ENCODE data around the gene ADAM10. TPM values are rescaled to one million over a fixed set of nuclear protein-coding genes. Genes with fewer than 3 reads are reported as not detected.
"Not testable (repeated sequence)": the region's sequence is repeated elsewhere in the genome, so short reads cannot be mapped to it uniquely, and the experiment has no call there.

ADAM10 gene, protein sequence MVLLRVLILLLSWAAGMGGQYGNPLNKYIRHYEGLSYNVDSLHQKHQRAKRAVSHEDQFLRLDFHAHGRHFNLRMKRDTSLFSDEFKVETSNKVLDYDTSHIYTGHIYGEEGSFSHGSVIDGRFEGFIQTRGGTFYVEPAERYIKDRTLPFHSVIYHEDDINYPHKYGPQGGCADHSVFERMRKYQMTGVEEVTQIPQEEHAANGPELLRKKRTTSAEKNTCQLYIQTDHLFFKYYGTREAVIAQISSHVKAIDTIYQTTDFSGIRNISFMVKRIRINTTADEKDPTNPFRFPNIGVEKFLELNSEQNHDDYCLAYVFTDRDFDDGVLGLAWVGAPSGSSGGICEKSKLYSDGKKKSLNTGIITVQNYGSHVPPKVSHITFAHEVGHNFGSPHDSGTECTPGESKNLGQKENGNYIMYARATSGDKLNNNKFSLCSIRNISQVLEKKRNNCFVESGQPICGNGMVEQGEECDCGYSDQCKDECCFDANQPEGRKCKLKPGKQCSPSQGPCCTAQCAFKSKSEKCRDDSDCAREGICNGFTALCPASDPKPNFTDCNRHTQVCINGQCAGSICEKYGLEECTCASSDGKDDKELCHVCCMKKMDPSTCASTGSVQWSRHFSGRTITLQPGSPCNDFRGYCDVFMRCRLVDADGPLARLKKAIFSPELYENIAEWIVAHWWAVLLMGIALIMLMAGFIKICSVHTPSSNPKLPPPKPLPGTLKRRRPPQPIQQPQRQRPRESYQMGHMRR
- polyA plus RNA-seq (ENCODE audit: insufficient read length in 10 of 10), result 100 to 1,000 TPM in 1 of 10 donors, 10 to 100 TPM in 9; 71.7 to 109 (median 85.8) TPM
- long read RNA-seq, donor 1, full-length matches to known transcripts, result 5 of 5 reads
- long read RNA-seq, donor 1, partial matches to known transcripts, result 0 of 5 reads
- long read RNA-seq, donor 1, other reads (novel, unspliced or antisense), result 0 of 5 reads
- long read RNA-seq, donor 2, full-length matches to known transcripts, result 6 of 6 reads
- long read RNA-seq, donor 2, partial matches to known transcripts, result 0 of 6 reads
- long read RNA-seq, donor 2, other reads (novel, unspliced or antisense), result 0 of 6 reads
- long read RNA-seq, donor 3, result 0 reads
- long read RNA-seq, donor 4, full-length matches to known transcripts, result 4 of 4 reads
- long read RNA-seq, donor 4, partial matches to known transcripts, result 0 of 4 reads
- long read RNA-seq, donor 4, other reads (novel, unspliced or antisense), result 0 of 4 reads
- long read RNA-seq, donor 5, full-length matches to known transcripts, result 8 of 14 reads
- long read RNA-seq, donor 5, partial matches to known transcripts, result 6 of 14 reads
- long read RNA-seq, donor 5, other reads (novel, unspliced or antisense), result 0 of 14 reads
- long read RNA-seq, donor 6, full-length matches to known transcripts, result 7 of 15 reads
- long read RNA-seq, donor 6, partial matches to known transcripts, result 8 of 15 reads
- long read RNA-seq, donor 6, other reads (novel, unspliced or antisense), result 0 of 15 reads
- long read RNA-seq, donor 7, full-length matches to known transcripts, result 3 of 3 reads
- long read RNA-seq, donor 7, partial matches to known transcripts, result 0 of 3 reads
- long read RNA-seq, donor 7, other reads (novel, unspliced or antisense), result 0 of 3 reads
- long read RNA-seq, donor 8, full-length matches to known transcripts, result 3 of 3 reads
- long read RNA-seq, donor 8, partial matches to known transcripts, result 0 of 3 reads
- long read RNA-seq, donor 8, other reads (novel, unspliced or antisense), result 0 of 3 reads
- long read RNA-seq, donor 9, full-length matches to known transcripts, result 1 of 1 reads
- long read RNA-seq, donor 9, partial matches to known transcripts, result 0 of 1 reads
- long read RNA-seq, donor 9, other reads (novel, unspliced or antisense), result 0 of 1 reads

GRCh38 chr15:58749532-58750337, at the start of gene ADAM10:
ADAM10 (minus strand) TSS chr15:58749707; CDS start chr15:58749534, 173 bp downstream.
- DNase-seq, result peak; percentile 99 to 100 (median 100)

DNA sequence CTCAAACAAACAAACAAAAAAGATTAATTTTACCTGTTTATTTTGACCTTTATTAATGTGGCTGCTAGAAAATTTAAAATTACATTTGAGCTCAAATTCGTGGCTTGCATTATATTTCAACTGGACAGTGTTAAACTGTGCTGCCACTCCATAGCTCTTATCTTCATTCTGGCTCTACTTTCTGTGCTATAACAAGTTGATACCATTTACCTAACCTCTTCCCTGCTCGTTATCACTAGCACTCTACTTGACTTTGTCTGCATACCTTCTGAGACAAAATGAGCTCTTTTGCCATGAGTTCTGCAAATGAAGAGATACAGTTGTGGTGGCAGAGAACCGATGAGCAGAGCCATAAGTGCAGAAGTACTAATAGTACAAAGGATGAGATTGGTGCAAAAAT, 48.0 kb upstream of the ADAM10 start:
- no peak for DNase-seq

GRCh38 chr15:58795825-58796224, 46.3 kb upstream of the ADAM10 start:
- no peak for DNase-seq

DNA sequence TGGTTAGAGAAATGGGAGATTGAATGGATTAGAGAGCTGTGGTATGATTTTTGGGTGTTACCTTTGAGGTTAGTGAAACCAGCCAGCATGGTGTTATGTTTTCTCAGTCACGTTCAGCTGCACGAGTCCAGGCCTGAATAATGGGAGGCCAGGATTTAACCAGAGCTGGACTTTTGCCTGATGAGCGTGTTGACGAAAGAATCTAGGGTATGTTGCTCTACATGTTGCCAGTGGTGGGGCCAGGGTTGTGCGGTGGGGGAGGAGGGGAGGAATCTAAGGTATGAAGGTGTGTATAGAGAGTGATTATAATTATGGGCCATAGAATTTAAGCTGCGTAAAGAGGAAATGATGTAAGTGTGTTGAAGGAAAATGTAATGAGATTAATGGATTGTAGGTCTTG, 44.4 kb upstream of the ADAM10 start:
- DNase-seq, result no peak

- no peak for DNase-seq
Observed at GRCh38 chr15:58788056-58788710, 38.7 kb upstream of the ADAM10 start.

DNA sequence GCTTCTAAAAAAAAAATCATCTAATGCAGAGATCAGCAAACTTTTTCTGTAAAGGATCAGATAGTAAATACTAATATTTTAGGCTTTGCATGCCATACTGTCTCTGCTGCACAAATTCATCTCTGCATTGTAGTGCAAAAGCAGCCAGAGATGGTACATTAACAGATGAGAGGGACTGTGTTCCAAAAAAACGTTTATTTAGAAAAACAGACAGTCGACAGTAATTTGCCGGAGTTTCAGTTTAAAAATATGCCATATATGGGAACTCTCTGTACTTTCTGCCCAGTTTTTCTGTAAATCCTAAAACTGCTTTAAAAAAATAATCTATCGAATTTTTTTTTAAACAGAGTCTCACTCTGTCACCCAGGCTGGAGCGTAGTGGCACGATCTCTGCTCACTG, 35.8 kb upstream of the ADAM10 start:
- no peak for DNase-seq

DNA sequence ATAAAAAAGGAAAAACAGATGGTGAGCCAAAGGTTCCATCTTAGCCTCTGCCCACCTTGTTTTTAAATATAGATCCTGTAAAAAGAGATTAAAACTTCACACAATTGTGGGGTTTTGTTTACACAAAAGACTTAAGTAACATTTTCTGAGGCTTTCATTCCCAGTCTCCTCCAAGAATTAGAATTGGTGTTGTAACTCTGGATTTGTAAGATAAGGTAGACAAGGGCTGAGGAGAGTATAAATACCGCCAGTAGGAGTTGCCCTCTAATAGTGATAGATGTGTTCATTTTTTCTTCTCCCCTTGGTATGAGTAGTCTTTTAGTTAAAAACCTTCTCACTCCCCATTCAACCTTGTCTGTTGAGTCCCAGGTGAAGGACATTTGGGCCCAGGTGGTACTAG, 30.0 kb upstream of the ADAM10 start:
- no peak for DNase-seq

DNA sequence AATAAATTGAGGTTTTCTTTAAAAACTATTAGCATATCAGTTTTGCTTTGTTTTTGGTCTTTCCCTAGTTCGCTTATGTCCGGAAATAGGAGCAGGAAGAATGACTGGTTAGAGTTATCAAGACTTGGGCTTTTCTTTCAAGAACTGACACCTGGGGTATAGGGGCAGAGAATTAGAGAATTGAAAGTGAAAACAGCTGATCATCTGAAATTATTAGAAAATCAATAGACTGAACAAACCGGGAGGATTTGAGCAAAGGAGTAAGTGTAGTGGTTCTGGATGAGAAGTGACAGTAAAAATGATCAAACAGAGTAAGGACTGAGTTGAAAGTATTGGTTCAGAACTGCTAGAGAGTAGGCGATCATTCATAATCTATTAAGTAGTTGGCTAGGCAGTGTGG, 27.6 kb upstream of the ADAM10 start:
- DNase-seq, result no peak

DNA sequence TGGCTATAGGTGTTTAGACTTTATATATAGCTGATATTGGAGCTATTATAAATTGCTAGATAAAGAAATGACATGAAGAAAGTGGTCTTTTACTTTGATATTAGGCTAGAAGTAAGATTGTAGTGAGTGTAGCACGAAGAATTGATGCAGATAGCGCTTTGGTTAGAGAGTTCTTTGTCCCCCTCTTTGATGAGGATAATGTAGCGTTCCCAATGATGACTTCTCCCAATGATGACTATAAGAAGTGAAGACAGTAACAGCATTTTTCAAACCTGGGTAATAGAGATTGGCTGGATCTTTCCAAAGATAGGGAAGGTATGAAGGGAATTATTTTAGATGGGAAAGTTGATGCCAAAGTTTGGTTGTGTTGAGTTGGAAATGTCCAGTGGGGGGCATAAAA, 25.9 kb upstream of the ADAM10 start:
- no peak for DNase-seq

- DNase-seq, result no peak
Observed at GRCh38 chr15:58773024-58773423, 23.5 kb upstream of the ADAM10 start.

DNA sequence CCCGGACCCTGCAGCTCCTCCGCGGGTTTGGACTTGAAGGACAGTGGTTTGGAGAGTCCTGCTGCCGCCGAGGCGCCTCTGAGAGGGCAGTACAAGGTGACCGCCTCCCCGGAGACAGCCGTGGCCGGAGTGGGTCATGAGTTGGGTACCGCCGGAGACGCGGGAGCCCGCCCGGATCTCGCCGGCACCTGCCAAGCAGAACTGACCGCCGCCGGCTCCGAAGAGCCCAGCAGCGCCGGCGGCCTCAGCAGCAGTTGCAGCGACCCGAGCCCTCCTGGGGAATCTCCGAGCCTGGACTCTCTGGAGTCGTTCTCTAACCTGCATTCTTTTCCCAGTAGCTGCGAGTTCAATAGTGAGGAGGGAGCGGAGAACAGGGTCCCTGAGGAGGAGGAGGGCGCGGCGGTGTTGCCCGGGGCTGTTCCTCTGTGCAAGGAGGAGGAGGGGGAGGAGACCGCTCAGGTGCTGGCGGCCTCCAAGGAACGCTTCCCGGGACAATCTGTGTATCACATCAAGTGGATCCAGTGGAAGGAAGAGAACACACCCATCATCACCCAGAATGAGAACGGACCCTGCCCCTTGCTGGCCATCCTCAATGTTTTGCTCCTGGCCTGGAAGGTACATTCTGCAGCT, 22.2 kb upstream of the ADAM10 start:
- peak; percentile 15 to 75 (median 49) for DNase-seq

DNA sequence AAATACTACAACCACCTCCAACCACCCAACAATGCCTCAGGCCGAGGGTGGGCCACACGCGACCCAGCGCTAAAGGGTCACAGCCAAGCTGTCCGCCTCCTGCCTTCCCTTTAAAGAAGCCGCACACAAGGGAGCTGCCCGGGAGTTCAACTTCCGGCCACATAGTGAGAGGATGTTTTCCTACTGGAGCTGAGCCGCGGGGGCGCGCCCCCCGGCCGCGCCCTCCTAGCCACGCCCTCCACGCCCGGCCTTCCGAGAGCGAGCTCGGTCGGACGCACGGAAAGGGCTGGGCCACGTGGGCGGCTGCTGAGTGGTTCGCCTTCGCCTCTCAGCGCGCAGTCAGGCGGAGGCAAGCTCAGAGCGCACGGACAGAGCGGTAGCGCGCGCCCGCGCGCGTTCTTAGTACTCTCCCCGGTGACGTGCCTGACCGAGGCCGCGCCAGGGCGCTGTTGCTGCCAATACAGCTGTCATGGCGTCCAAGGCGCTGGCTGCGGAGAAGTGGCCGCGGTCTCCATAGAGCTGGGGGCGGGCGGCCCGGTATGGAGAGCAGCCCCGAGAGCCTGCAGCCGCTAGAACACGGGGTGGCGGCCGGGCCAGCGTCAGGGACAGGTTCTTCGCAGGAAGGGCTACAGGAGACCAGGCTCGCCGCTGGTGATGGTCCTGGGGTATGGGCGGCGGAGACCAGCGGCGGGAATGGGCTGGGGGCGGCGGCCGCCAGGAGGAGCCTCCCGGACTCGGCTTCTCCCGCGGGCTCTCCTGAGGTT, 21.5 kb upstream of the ADAM10 start, which contains the start of gene MINDY2:
TSS of gene MINDY2 (plus strand) at position 446 of the 764 bp plus-strand sequence. CDS start at position 540, 94 bp downstream.
- DNase-seq, result peak; percentile 99 to 100 (median 100)

GRCh38 chr15:58770519-58770856, 21.0 kb upstream of the ADAM10 start:
- no peak for DNase-seq

GRCh38 chr15:58768601-58769004, 19.1 kb upstream of the ADAM10 start:
- DNase-seq, result not testable (repeated sequence)

DNA sequence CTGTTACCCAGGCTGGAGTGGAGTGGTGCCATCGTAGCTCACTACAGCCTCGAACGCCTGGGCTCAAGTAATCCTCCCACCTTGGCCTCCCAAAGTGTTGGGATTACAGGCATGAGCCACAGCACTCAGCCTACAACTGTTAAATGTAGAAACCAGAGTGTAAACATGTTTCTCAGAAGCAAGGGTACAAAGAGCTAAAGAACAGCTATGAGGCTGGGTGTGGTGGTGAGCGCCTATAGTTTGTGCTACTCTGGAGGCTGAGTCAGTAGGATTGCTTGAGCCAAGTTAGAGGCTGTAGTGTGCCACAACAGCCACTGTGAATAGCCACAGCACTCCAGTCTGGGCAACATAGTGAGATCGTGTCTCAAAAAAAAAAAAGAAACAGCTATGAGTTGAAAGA, 16.8 kb upstream of the ADAM10 start:
- DNase-seq, result no peak

DNA sequence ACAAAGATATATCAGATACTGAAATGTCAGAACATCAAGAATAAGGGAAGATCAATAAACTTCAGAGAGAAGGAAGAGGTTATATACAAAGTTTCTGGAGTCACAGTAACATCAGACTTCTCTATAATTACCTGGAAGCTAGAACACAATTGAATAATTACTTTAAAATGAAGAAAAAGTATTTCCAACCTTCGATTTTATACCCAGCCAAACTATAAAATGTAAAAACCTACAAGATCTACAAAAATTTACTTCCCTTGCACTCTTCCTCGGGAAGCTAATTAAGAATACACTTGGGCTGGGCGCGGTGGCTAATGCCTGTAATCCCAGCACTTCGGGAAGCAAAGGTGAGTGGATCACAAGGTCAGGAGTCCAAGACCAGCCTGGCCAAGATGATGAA, 15.0 kb upstream of the ADAM10 start:
- DNase-seq, result no peak

GRCh38 chr15:58762731-58763130, 13.2 kb upstream of the ADAM10 start:
- DNase-seq, result no peak

DNA sequence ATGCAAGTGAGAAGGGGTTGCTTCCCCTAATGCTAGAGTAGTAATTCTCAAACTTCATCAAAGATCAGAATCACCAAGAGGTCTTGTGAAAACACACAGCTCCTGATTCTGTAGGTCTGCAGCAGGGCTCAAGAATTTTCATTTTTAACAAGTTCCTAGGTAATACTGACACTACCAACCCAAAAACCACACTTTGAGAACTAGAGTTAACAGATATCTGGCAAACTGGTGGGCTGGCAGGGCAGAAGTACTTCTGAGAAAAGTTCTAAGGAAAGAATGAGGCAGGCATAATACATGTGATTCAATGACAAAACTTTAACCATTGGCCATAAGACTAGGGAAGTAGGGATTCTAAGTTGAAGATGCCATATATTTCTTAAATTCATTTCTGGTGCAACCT, 12.8 kb upstream of the ADAM10 start:
- DNase-seq, result no peak
